Measurements from ENCODE around the gene GLB1L3. TPM values are rescaled to one million over a fixed set of nuclear protein-coding genes. Genes with fewer than 3 reads are reported as not detected.
A peak's percentile ranks its signal among the peaks of the same experiment; 100 is the strongest.

The GLB1L3 gene
- total RNA-seq, 6 experiments from 2014 or later = not detected

DNA sequence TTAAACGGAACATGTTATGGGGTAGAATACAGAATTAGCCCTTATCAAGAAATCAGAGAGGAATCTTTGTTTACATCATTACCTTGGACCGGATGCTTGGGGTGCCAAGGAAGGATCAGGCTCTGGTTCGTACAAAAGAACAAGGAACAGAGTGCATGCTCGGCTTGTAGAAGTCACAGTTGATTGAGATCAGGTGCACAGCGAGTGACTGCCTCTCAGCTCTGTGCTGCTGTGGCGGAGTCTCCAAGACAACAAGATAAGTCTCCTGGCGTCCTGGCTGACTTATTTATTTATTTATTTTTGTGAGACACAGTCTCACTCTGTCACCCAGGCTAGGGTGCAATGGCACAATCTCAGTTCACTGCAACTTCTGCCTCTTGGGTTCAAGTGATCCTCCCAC, 87.4 kb downstream of the GLB1L3 start:
- DNase-seq = peak in 1 of 3 donors; percentile 21
- Histone ChIP-seq H3K27me3 (no peaks in the 10 kb centered on the region), H3K36me3 (no peaks in the 10 kb centered on the region), H3K4me3 (no peak overlapping the region), H3K27ac (no peak overlapping the region), H3K9me3 (no peaks in the 10 kb centered on the region), H3K4me1 (no peaks in the 10 kb centered on the region)
- intact Hi-C loops (cut with DNase I) = loop anchor here in 1 of 2 donors (10.0 kb wide), 1 partner anchor 221 kb away; no protein-coding TSS in a partner anchor
- no peak for ATAC-seq
- WGBS (ENCODE audit: insufficient coverage, low coverage, low lambda C conversion rate, missing lambda C conversion rate) = 71% methylated on average over 7 of the region's 7 CpGs
- no peak for TF ChIP-seq POLR2A (IDR thresholded peaks at IDR 0.05)
- TF ChIP-seq, protein P1, sequence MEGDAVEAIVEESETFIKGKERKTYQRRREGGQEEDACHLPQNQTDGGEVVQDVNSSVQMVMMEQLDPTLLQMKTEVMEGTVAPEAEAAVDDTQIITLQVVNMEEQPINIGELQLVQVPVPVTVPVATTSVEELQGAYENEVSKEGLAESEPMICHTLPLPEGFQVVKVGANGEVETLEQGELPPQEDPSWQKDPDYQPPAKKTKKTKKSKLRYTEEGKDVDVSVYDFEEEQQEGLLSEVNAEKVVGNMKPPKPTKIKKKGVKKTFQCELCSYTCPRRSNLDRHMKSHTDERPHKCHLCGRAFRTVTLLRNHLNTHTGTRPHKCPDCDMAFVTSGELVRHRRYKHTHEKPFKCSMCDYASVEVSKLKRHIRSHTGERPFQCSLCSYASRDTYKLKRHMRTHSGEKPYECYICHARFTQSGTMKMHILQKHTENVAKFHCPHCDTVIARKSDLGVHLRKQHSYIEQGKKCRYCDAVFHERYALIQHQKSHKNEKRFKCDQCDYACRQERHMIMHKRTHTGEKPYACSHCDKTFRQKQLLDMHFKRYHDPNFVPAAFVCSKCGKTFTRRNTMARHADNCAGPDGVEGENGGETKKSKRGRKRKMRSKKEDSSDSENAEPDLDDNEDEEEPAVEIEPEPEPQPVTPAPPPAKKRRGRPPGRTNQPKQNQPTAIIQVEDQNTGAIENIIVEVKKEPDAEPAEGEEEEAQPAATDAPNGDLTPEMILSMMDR (IDR thresholded peaks at IDR 0.05) = no peak

DNA sequence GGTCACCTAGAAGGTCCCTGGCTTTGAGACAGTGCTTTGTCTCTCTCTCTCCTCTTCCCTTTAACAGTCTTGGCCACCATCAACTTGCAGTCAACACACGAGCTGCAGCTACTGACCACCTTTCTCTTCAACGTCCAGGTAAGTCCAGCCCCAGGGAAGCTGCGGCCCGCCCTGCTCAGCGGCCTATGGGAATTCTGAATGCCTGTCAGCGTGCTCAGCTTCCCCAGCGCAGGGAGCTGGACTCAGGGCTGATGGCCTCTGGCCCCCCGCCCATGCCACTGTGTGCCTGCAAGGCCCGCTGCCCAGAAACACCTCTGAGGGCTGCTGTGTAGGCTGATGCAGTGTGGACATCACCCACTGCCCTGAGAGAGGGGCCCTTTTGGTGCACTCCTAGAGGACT, 88.1 kb downstream of the GLB1L3 start:
- intact Hi-C loops (cut with DNase I) = loop anchor here in 1 of 2 donors (10.0 kb wide), 1 partner anchor 221 kb away; no protein-coding TSS in a partner anchor
- Histone ChIP-seq H3K4me3 (no peak overlapping the region), H3K27ac (no peak overlapping the region), H3K27me3 (no peaks in the 10 kb centered on the region), H3K36me3 (no peaks in the 10 kb centered on the region), H3K4me1 (no peaks in the 10 kb centered on the region), H3K9me3 (no peaks in the 10 kb centered on the region)
- ATAC-seq = no peak
- TF ChIP-seq, protein P1 (IDR thresholded peaks at IDR 0.05) = no peak
- TF ChIP-seq POLR2A (IDR thresholded peaks at IDR 0.05) = no peak
- 89% methylated on average over 5 of the region's 9 CpGs for WGBS (ENCODE audit: insufficient coverage, low coverage, low lambda C conversion rate, missing lambda C conversion rate)
- peak in 1 of 3 donors; percentile 22 for DNase-seq

DNA sequence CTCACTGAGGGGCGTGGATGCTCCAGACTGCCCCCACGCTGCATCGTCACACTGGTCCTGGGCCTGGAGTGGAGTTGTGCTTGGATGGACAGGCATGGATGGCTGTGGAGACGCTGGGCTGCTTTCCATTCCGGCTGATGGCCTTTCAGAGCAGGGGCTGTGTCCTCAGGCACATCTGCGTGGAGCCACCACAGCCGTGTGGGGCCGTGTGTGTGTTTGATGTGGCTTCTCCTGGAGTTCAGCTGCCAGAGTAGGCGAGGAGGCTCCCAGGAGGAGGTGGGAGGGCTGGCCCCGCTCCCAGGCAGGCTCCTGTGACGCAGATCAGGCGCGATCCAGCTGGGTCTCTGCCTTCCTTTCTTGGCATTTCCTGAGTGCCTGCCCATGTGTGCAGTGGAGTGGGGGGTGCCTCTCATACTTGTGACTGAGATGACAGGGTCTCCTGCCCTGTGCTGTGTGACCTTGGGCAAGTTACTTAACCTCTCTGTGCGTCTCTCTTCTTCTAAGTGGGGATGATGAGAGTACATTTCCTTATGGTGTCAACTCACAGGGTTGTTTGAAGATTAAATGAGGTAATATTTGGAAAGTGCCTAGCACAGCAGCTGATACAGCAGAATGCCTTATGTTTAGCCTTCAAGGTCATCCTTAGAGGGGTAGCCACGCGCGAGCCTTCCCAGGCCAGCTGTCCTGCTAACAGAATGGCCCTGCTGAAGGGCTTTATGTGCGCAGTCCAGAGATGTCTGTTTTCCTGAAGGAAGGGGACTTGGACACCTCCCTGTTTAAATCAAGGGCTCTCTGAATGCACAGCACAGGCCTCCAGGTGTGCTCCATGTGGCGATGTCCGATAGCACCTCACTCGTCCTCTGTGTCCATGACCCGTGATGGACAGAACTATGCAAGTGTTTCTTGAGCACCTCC, 89.1 kb downstream of the GLB1L3 start:
- WGBS (ENCODE audit: insufficient coverage, low coverage, low lambda C conversion rate, missing lambda C conversion rate) = 40% methylated on average over 1 of the region's 22 CpGs
- DNase-seq (peak in 1 of 3 donors; percentile 42), ATAC-seq (no peak)
- no peaks in the 10 kb centered on the region for H3K36me3 ChIP-seq
- H3K27me3 ChIP-seq = no peaks in the 10 kb centered on the region
- H3K27ac ChIP-seq = no peak overlapping the region
- intact Hi-C loops (cut with DNase I) = loop anchor here in 1 of 2 donors (10.0 kb wide), 1 partner anchor 220 kb away; no protein-coding TSS in a partner anchor
- no peaks in the 10 kb centered on the region for H3K4me1 ChIP-seq
- TF ChIP-seq POLR2A (IDR thresholded peaks at IDR 0.05) = no peak
- TF ChIP-seq, protein P1 (IDR thresholded peaks at IDR 0.05) = no peak
- no peaks in the 10 kb centered on the region for H3K9me3 ChIP-seq
- no peak overlapping the region for H3K4me3 ChIP-seq

DNA sequence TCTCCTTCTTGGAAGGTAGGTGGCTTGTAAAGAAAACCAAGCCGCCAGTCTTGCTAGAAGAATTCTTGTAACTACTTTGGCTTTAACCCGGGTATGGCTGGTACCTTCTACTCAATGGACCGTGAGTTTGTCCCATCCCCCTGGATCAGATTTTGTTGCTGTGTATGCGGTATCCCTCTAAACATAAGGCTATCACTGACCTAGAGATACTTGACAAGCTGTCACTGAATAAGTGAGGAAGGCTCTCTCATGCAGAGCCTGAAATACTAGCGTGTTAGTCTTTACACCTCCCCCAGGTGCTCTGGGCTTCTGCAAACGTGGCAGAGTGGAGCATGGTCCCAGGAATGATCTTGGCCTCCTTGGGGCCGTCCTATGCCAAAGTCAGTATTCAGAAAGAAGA, 90.1 kb downstream of the GLB1L3 start:
- no peak for ATAC-seq
- H3K9me3 ChIP-seq = no peaks in the 10 kb centered on the region
- H3K4me3 ChIP-seq = no peak overlapping the region
- no peaks in the 10 kb centered on the region for H3K27me3 ChIP-seq
- 60% methylated on average over 4 of the region's 7 CpGs for WGBS (ENCODE audit: insufficient coverage, low coverage, low lambda C conversion rate, missing lambda C conversion rate)
- no peaks in the 10 kb centered on the region for H3K36me3 ChIP-seq
- TF ChIP-seq, protein P1 (IDR thresholded peaks at IDR 0.05) = no peak
- TF ChIP-seq POLR2A (IDR thresholded peaks at IDR 0.05) = no peak
- intact Hi-C loops (cut with DNase I) = loop anchor here in 1 of 2 donors (10.0 kb wide), 1 partner anchor 219 kb away; no protein-coding TSS in a partner anchor
- no peak for DNase-seq
- no peak overlapping the region for H3K27ac ChIP-seq
- no peaks in the 10 kb centered on the region for H3K4me1 ChIP-seq

Data from right lobe of liver (tissue), 6 donors.